OCI-LY3 (cell line): ENCODE data around the gene BNC2.

Experiments
- CTCF ChIP-seq: fragments of 200-600, 300-600 bp; sonication (generic); IDR thresholded peaks from 2 replicates; pipeline ENCODE4 v1.5.1; 2014; ENCODE audit warnings: antibody characterized with exemption, low read length, low read depth
- EZH2phosphoT487 ChIP-seq: fragments of 200-600 bp; shearing (Covaris generic); IDR thresholded peaks from 2 replicates; pipeline ENCODE4 v1.6.1; 2018; ENCODE audit warnings: antibody characterized with exemption, mixed run types, low read depth

- no peak for TF ChIP-seq CTCF
- TF ChIP-seq EZH2phosphoT487, result no peak
Observed at GRCh38 chr9:16693616-16694015, 176.9 kb downstream of the BNC2 start.
